ENCODE data around the gene PHEX.
A peak's percentile ranks its signal among the peaks of the same experiment; 100 is the strongest.

Gene PHEX

DNA sequence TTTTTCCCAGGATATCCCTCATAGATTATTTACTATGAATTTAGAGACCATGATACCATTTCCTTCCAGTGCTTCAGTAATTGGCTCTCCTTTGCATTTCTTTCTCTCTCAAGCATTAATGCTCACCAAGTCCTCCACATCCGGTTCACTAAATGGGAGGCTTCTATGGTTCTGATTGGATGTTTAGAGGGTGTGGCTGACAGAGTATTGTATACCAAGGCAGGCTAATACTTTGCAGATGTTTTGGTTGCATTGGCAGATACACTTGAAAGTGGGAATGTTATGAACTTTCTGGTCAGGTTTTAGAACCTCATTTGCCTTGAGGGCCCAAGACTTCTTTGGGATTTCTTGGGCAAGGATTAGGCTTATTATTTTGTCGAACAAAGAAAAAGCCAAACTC lies 264.7 kb downstream of the PHEX start:
- Mint-ChIP-seq H3K4me1 (peaks cover 16% of the 10 kb centered on the region), H3K36me3 (ENCODE audit: low read depth) (no peaks in the 10 kb centered on the region), H3K27me3 (ENCODE audit: low read depth) (no peaks in the 10 kb centered on the region), H3K27ac (no peak overlapping the region), H3K4me3 (no peak overlapping the region), H3K9me3 (no peaks in the 10 kb centered on the region)
- no peak for TF ChIP-seq CTCF (IDR thresholded peaks at IDR 0.05; ENCODE audit: unreplicated experiment in 3 of 3)

GRCh38 chrX:22300130-22300529 lies 268.0 kb downstream of the PHEX start:
- TF ChIP-seq CTCF (IDR thresholded peaks at IDR 0.05; ENCODE audit: unreplicated experiment in 3 of 3), result no peak
- Mint-ChIP-seq H3K27me3 (ENCODE audit: low read depth) (no peaks in the 10 kb centered on the region), H3K4me1 (peaks cover 16% of the 10 kb centered on the region), H3K4me3 (no peak overlapping the region), H3K27ac (peak overlapping the region in 2 of 3 experiments; percentile 5 to 8), H3K36me3 (ENCODE audit: low read depth) (no peaks in the 10 kb centered on the region), H3K9me3 (no peaks in the 10 kb centered on the region)
